Colonic mucosa (tissue), 4 donors: ENCODE measurements around the gene MDN1. TPM values are rescaled to one million over a fixed set of nuclear protein-coding genes. Genes with fewer than 3 reads are reported as not detected.
"Not testable (repeated sequence)": the region's sequence is repeated elsewhere in the genome, so short reads cannot be mapped to it uniquely, and the experiment has no call there.

Experiments
- DNase-seq: peaks from one replicate; pipeline ENCODE4 v3.0.0-alpha.2; 2020
- H3K27ac ChIP-seq: fragments of 200-600 bp; one replicate; pipeline ENCODE4 v1.8.0; 2021
- H3K27me3 ChIP-seq: fragments of 200-600 bp; one replicate; pipeline ENCODE4 v1.8.0; 2021
- H3K36me3 ChIP-seq: fragments of 200-600 bp; one replicate; pipeline ENCODE4 v1.8.0; 2021
- H3K4me1 ChIP-seq: fragments of 200-600 bp; one replicate; pipeline ENCODE4 v1.8.0; 2021; ENCODE audit warnings: mild to moderate bottlenecking
- H3K4me3 ChIP-seq: fragments of 200-600 bp; one replicate; pipeline ENCODE4 v1.8.0; 2021
- H3K9ac ChIP-seq, 2 donors: one replicate each; pipeline ENCODE4 v1.7.0; 2013; ENCODE audit warnings: control low read depth in 2 of 2, low read depth in 2 of 2, low read length in 2 of 2
- H3K9me3 ChIP-seq: fragments of 200-600 bp; one replicate; pipeline ENCODE4 v1.8.0; 2021
- intact Hi-C: fragments of 100-400 bp; cut with DNase I; formaldehyde crosslinking; loops from one replicate; pipeline ENCODE4 v1.14.1; 2022
- total RNA-seq, 2 donors: library from RNA; stranded (reverse); fragmentation: NEBNext Ultra II Directional in 1 of 2; extraction: Animal tissue kit (Norgen Biotek cat#: 25700) in 1 of 2; gene quantifications; one replicate each; pipeline ENCODE4 v1.2.1, GENCODE V29; 2021
- TF ChIP-seq, protein P1 (sequence below): fragments of 200-600 bp; IDR thresholded peaks from one replicate; pipeline ENCODE4 v1.8.0; 2022; ENCODE audit warnings: antibody characterized with exemption, mild to moderate bottlenecking
- donor health status: healthy.
- donor health status: DM: no; HTN: no; CAD: no.
- donor health status: DM: no; HTN: no; CAD: no.

The MDN1 gene
- total RNA-seq, 2 donors from 2014 or later = 17.5 to 30.7 TPM

- no peak for DNase-seq
- H3K27me3 ChIP-seq = no peaks in the 10 kb centered on the region
- H3K27ac ChIP-seq = no peak overlapping the region
- intact Hi-C loops = no loop called here
- H3K9ac ChIP-seq = no peak overlapping the region
- peaks cover 8% of the 10 kb centered on the region for H3K4me1 ChIP-seq
- TF ChIP-seq, protein P1, sequence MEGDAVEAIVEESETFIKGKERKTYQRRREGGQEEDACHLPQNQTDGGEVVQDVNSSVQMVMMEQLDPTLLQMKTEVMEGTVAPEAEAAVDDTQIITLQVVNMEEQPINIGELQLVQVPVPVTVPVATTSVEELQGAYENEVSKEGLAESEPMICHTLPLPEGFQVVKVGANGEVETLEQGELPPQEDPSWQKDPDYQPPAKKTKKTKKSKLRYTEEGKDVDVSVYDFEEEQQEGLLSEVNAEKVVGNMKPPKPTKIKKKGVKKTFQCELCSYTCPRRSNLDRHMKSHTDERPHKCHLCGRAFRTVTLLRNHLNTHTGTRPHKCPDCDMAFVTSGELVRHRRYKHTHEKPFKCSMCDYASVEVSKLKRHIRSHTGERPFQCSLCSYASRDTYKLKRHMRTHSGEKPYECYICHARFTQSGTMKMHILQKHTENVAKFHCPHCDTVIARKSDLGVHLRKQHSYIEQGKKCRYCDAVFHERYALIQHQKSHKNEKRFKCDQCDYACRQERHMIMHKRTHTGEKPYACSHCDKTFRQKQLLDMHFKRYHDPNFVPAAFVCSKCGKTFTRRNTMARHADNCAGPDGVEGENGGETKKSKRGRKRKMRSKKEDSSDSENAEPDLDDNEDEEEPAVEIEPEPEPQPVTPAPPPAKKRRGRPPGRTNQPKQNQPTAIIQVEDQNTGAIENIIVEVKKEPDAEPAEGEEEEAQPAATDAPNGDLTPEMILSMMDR = no peak
- no peaks in the 10 kb centered on the region for H3K36me3 ChIP-seq
- no peaks in the 10 kb centered on the region for H3K9me3 ChIP-seq
- H3K4me3 ChIP-seq = no peak overlapping the region
These were observed 178.8 kb downstream of the MDN1 start for GRCh38 chr6:89640804-89641203.

- H3K27me3 ChIP-seq = no peaks in the 10 kb centered on the region
- peaks cover 8% of the 10 kb centered on the region for H3K4me1 ChIP-seq
- H3K9ac ChIP-seq = peak within 1 kb of the TSS; percentile 66 to 84
- no peaks in the 10 kb centered on the region for H3K9me3 ChIP-seq
- H3K4me3 ChIP-seq = peak within 1 kb of the TSS; percentile 50
- H3K27ac ChIP-seq = peak within 1 kb of the TSS; percentile 90
- TF ChIP-seq, protein P1 = no peak
- H3K36me3 ChIP-seq = no peaks in the 10 kb centered on the region
- intact Hi-C loops = no loop called here
- DNase-seq = peak; percentile 96
These were observed 181.0 kb downstream of the MDN1 start, which contains the start of gene LYRM2 for GRCh38 chr6:89638320-89639195. TSS of gene LYRM2 (minus strand) at chr6:89638747. CDS start at chr6:89638716, 31 bp downstream.

GRCh38 chr6:89637960-89638319 lies 181.7 kb downstream of the MDN1 start:
- Histone ChIP-seq H3K36me3 (no peaks in the 10 kb centered on the region), H3K4me1 (peaks cover 8% of the 10 kb centered on the region), H3K27me3 (no peaks in the 10 kb centered on the region), H3K4me3 (peak overlapping the region; percentile 50), H3K27ac (peak overlapping the region; percentile 90), H3K9me3 (no peaks in the 10 kb centered on the region), H3K9ac (peak overlapping the region; percentile 66 to 84)
- intact Hi-C loops = no loop called here
- TF ChIP-seq, protein P1 = no peak
- peak; percentile 20 for DNase-seq

- H3K36me3 ChIP-seq, H3K27ac ChIP-seq, H3K27me3 ChIP-seq, H3K9ac ChIP-seq, H3K9me3 ChIP-seq, H3K4me1 ChIP-seq, intact Hi-C loops, H3K4me3 ChIP-seq, DNase-seq: not testable (repeated sequence)
These were observed 183.2 kb downstream of the MDN1 start for GRCh38 chr6:89636412-89636811.

- H3K9ac ChIP-seq = no peak overlapping the region
- H3K4me3 ChIP-seq = no peak overlapping the region
- no peak overlapping the region for H3K27ac ChIP-seq
- H3K4me1 ChIP-seq = no peaks in the 10 kb centered on the region
- H3K9me3 ChIP-seq = no peaks in the 10 kb centered on the region
- intact Hi-C loops = no loop called here
- H3K36me3 ChIP-seq = no peaks in the 10 kb centered on the region
- no peak for DNase-seq
- TF ChIP-seq, protein P1 = no peak
- H3K27me3 ChIP-seq = no peaks in the 10 kb centered on the region
These were observed 189.1 kb downstream of the MDN1 start for GRCh38 chr6:89630488-89630887.

- no peak overlapping the region for H3K27ac ChIP-seq
- H3K27me3 ChIP-seq = no peaks in the 10 kb centered on the region
- no peaks in the 10 kb centered on the region for H3K4me1 ChIP-seq
- H3K36me3 ChIP-seq = no peaks in the 10 kb centered on the region
- intact Hi-C loops = no loop called here
- no peak for DNase-seq
- no peak overlapping the region for H3K9ac ChIP-seq
- H3K9me3 ChIP-seq = no peaks in the 10 kb centered on the region
- TF ChIP-seq, protein P1 = no peak
- H3K4me3 ChIP-seq = no peak overlapping the region
These were observed 195.8 kb downstream of the MDN1 start for GRCh38 chr6:89623749-89624148.
